Coronary artery (tissue), 2 donors: Measurements from ENCODE around the gene ZKSCAN8.

ENCODE experiments used
- DNase-seq: peaks from one replicate; pipeline ENCODE4 v3.0.0-alpha.2; 2017; ENCODE audit warnings: low spot score
- H3K27ac ChIP-seq, 2 donors: fragments of 200-600 bp; sonication (generic); one replicate each; pipeline ENCODE4 v1.5.1; 2016 to 2019
- H3K4me3 ChIP-seq: fragments of 200-600 bp; sonication (generic); 2 replicates; pipeline ENCODE4 v1.5.1; 2016; ENCODE audit warnings: mild to moderate bottlenecking, moderate library complexity
- CTCF ChIP-seq: fragments of 200-600 bp; sonication (generic); IDR thresholded peaks from one replicate; pipeline ENCODE4 v1.5.1; 2019; ENCODE audit warnings: antibody characterized with exemption

ZKSCAN8 gene

GRCh38 chr6:28158318-28158717 is 16.6 kb downstream of the ZKSCAN8 start:
- Histone ChIP-seq H3K27ac (no peak overlapping the region), H3K4me3 (no peak overlapping the region)
- DNase-seq, result no peak
- no peak for TF ChIP-seq CTCF

- no peak for DNase-seq
- no peak overlapping the region for H3K27ac ChIP-seq
- no peak for TF ChIP-seq CTCF
- H3K4me3 ChIP-seq, result no peak overlapping the region
These were observed 17.4 kb downstream of the ZKSCAN8 start for GRCh38 chr6:28159029-28159607.

GRCh38 chr6:28160233-28160632 is 18.6 kb downstream of the ZKSCAN8 start:
- DNase-seq, result no peak
- TF ChIP-seq CTCF, result no peak

DNA sequence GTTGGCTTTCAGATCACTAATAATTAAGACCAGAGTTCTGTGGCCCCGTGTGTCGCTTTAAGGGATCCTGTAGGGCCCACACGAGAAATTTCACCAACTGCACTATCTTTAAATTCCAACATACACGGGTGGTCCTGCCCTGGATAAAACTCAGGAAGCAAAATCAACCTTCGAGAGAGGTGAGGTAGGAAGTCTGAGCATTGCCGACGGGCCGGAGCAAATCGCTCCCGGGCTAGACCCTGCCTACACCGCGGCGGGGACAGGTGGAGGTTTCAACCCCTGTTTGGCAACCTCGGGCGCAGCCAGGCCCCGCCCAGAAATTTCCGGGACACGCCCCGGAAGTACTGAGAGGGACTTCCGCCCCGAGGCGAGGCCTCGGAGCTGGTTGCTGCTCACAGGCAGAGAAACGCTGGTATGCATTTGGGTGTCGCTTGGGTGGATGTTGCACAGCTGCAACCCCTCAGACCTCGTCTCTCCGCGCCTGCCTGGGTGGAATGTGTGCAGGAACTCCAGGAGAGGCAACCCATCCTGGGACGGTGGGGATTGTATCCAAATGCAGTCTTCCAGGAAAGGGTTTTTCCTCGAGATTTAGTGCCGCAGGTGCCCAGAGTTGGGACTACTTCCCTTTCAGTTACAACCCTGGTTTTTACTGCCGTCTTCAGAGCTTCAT is 19.9 kb downstream of the ZKSCAN8 start:
- Histone ChIP-seq H3K4me3 (peak overlapping the region; percentile 73), H3K27ac (peak overlapping the region; percentile 14 to 29)
- no peak for TF ChIP-seq CTCF
- DNase-seq, result peak; percentile 82

More at GRCh38 chr6:28160233-28160632, 18.6 kb downstream of the ZKSCAN8 start:
- Histone ChIP-seq H3K27ac (no peak overlapping the region), H3K4me3 (no peak overlapping the region)

DNA sequence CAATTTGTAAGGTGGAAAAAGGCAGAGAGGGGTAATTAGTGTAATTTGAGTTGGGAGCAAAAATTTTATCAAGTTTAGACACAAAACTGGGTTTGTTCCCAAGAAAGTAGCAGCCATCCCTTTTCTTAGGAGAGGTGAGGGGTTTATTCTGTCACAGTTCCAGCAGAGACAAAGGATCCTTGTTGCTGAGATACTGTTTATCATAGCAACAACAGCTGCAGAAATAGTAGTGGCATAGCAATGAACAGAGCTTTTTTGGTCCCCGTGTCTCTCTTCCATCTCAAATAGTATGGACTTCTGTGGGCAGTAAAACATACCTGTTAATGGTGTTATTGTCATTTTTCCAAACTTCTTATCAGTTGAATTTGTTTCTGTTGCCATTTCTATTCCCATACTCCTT is 23.9 kb downstream of the ZKSCAN8 start:
- Histone ChIP-seq H3K4me3 (no peak overlapping the region), H3K27ac (no peak overlapping the region)
- DNase-seq, result no peak
- no peak for TF ChIP-seq CTCF

DNA sequence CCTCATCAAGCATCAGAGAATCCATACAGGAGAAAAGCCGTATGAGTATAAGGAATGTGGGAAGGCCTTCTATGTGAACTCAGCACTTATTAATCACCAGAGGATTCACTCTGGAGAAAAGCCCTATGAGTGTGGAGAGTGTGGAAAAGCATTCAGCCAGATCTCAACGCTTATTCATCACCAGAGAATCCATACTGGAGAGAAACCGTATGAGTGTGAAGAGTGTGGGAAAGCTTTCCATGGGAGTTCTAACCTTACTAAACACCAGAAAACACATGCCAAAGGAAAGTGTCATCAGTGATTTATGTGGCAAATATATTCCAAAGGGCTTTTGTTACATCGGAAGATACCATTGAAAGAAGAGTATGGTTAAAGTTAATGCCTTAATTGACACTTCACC is 25.4 kb downstream of the ZKSCAN8 start:
- H3K27ac ChIP-seq, result no peak overlapping the region
- no peak for TF ChIP-seq CTCF
- no peak overlapping the region for H3K4me3 ChIP-seq
- no peak for DNase-seq

DNA sequence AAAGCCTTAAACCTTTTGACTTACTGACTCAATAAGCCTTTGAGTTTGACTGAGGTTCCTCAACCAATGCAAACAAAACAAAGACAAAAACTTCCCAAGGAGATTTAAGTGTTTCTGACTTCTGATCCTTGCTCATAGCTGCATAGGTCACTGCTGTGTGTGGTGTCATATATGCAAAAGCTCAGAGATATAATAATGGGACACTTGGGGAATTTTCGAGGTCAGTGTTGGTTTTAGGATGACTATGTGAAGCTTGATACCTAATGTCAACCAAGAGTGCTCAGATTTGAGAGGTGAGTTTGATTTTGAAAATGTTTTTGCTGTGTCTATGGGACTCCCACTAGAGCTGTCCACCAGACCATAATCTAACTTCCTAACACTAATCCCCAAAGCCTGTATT is 26.2 kb downstream of the ZKSCAN8 start:
- H3K27ac ChIP-seq, result no peak overlapping the region
- DNase-seq, result no peak
- no peak overlapping the region for H3K4me3 ChIP-seq
- TF ChIP-seq CTCF, result no peak
